Mucosa of gallbladder (tissue), 1 donor: Measurements from ENCODE around the gene PIK3IP1. TPM values are rescaled to one million over a fixed set of nuclear protein-coding genes. Genes with fewer than 3 reads are reported as not detected.

Experiments
- DNase-seq: peaks from one replicate; pipeline ENCODE4 v3.0.0-alpha.2; 2020; ENCODE audit warnings: low spot score
- total RNA-seq: library from RNA; stranded (reverse); gene quantifications from one replicate; pipeline ENCODE4 v1.2.1, GENCODE V29; 2021
- donor health status: DM: no; HTN: no; CAD: no.

The PIK3IP1 gene
- total RNA-seq, 1 donor from 2014 or later: 48.0 TPM

GRCh38 chr22:31308181-31308580 lies 15.9 kb upstream of the PIK3IP1 start:
- DNase-seq: no peak

GRCh38 chr22:31305194-31305593 lies 12.9 kb upstream of the PIK3IP1 start:
- DNase-seq: no peak

- DNase-seq: no peak
Observed at GRCh38 chr22:31302537-31302936, 10.2 kb upstream of the PIK3IP1 start.

GRCh38 chr22:31302006-31302405 lies 9.7 kb upstream of the PIK3IP1 start:
- DNase-seq: no peak

- no peak for DNase-seq
Observed at GRCh38 chr22:31300896-31301295, 8.6 kb upstream of the PIK3IP1 start.

GRCh38 chr22:31295831-31296657 lies 3.8 kb upstream of the PIK3IP1 start:
- DNase-seq: no peak

- DNase-seq: no peak
Observed at GRCh38 chr22:31295360-31295759, 3.1 kb upstream of the PIK3IP1 start.

GRCh38 chr22:31291481-31292235 lies 630 bp downstream of the PIK3IP1 start:
- DNase-seq: no peak

- DNase-seq: peak; percentile 97
Observed at GRCh38 chr22:31290494-31291471, 1.5 kb downstream of the PIK3IP1 start.

- no peak for DNase-seq
Observed at GRCh38 chr22:31289344-31289743, 2.9 kb downstream of the PIK3IP1 start.

GRCh38 chr22:31288496-31289240 lies 3.6 kb downstream of the PIK3IP1 start:
- DNase-seq: no peak

GRCh38 chr22:31287818-31288495 lies 4.3 kb downstream of the PIK3IP1 start:
- DNase-seq: no peak

GRCh38 chr22:31286360-31287255 lies 5.7 kb downstream of the PIK3IP1 start:
- peak; percentile 55 for DNase-seq

- DNase-seq: no peak
Observed at GRCh38 chr22:31284281-31285155, 7.8 kb downstream of the PIK3IP1 start.

GRCh38 chr22:31282748-31283468 lies 9.4 kb downstream of the PIK3IP1 start:
- no peak for DNase-seq

- DNase-seq: no peak
Observed at GRCh38 chr22:31281733-31282132, 10.6 kb downstream of the PIK3IP1 start.

GRCh38 chr22:31279821-31280505 lies 12.3 kb downstream of the PIK3IP1 start:
- DNase-seq: no peak
